8988T (cell line): ENCODE results near the gene MCC.
"Not testable (repeated sequence)": the region's sequence is repeated elsewhere in the genome, so short reads cannot be mapped to it uniquely, and the experiment has no call there.

Experiments
- DNase-seq: peaks from one replicate; pipeline ENCODE4 v3.0.0; 2011

MCC gene

GRCh38 chr5:113405530-113405929 is 82.7 kb downstream of the MCC start:
- no peak for DNase-seq

GRCh38 chr5:113404269-113404668 is 84.0 kb downstream of the MCC start:
- DNase-seq = no peak

- DNase-seq = not testable (repeated sequence)
These were observed 90.3 kb downstream of the MCC start for GRCh38 chr5:113397986-113398385.

- DNase-seq = no peak
These were observed 91.2 kb downstream of the MCC start for GRCh38 chr5:113397046-113397445.

GRCh38 chr5:113394658-113395057 is 93.6 kb downstream of the MCC start:
- no peak for DNase-seq

GRCh38 chr5:113390224-113390623 is 98.0 kb downstream of the MCC start:
- DNase-seq = no peak

- DNase-seq = no peak
These were observed 99.1 kb downstream of the MCC start for GRCh38 chr5:113389116-113389515.

GRCh38 chr5:113387844-113388243 is 100.4 kb downstream of the MCC start:
- DNase-seq = no peak

GRCh38 chr5:113384782-113385285 is 103.4 kb downstream of the MCC start:
- no peak for DNase-seq

- no peak for DNase-seq
These were observed 105.5 kb downstream of the MCC start for GRCh38 chr5:113382731-113383130.

- DNase-seq = no peak
These were observed 106.5 kb downstream of the MCC start for GRCh38 chr5:113381791-113382190.

- no peak for DNase-seq
These were observed 107.4 kb downstream of the MCC start for GRCh38 chr5:113380807-113381326.

GRCh38 chr5:113379936-113380806 is 108.1 kb downstream of the MCC start:
- DNase-seq = no peak

- DNase-seq = peak; percentile 13
These were observed 109.2 kb downstream of the MCC start for GRCh38 chr5:113378959-113379541.

- DNase-seq = no peak
These were observed 109.7 kb downstream of the MCC start for GRCh38 chr5:113378514-113378913.

- no peak for DNase-seq
These were observed 110.2 kb downstream of the MCC start for GRCh38 chr5:113378081-113378480.

- no peak for DNase-seq
These were observed 111.6 kb downstream of the MCC start for GRCh38 chr5:113376640-113377039.

GRCh38 chr5:113375480-113376060 is 112.7 kb downstream of the MCC start:
- DNase-seq = no peak

GRCh38 chr5:113373426-113373825 is 114.8 kb downstream of the MCC start:
- DNase-seq = no peak

GRCh38 chr5:113371721-113372196 is 116.5 kb downstream of the MCC start:
- DNase-seq = no peak

GRCh38 chr5:113367586-113367985 is 120.7 kb downstream of the MCC start:
- no peak for DNase-seq

GRCh38 chr5:113364466-113364865 is 123.8 kb downstream of the MCC start:
- DNase-seq = no peak

GRCh38 chr5:113361701-113362100 is 126.6 kb downstream of the MCC start:
- DNase-seq = no peak

- DNase-seq = no peak
These were observed 128.8 kb downstream of the MCC start for GRCh38 chr5:113359419-113359818.
